CD4-positive, alpha-beta T cell (primary cell): ENCODE results near the gene OR6C1. TPM values are rescaled to one million over a fixed set of nuclear protein-coding genes. Genes with fewer than 3 reads are reported as not detected.

Experiments
- total RNA-seq, 174 experiments: library from RNA in 2 of 174; stranded (reverse) in 2 of 174; gene quantifications; one replicate each; pipeline ENCODE4 v1.2.3 and lab custom pipeline; 2021 to 2026

OR6C1 gene
- total RNA-seq, 2 experiments from 2014 or later: not detected

Other genes with a start within 250 kb of the OR6C1 start
- not detected for gene OR9K2, start 187.9 kb upstream of the OR6C1 start, total RNA-seq
- not detected for gene OR10A7, start 93.3 kb upstream of the OR6C1 start, total RNA-seq
- gene OR6C74, start 69.7 kb upstream of the OR6C1 start, total RNA-seq: not detected
- gene OR6C6, start 17.8 kb upstream of the OR6C1 start, total RNA-seq: not detected
- not detected for gene OR6C3, start 16.4 kb downstream of the OR6C1 start, total RNA-seq
- not detected for gene OR6C75, start 48.6 kb downstream of the OR6C1 start, total RNA-seq
- gene OR6C65, start 86.2 kb downstream of the OR6C1 start, total RNA-seq: not detected
- gene OR6C76, start 111.9 kb downstream of the OR6C1 start, total RNA-seq: not detected
- gene OR6C2, start 129.7 kb downstream of the OR6C1 start, total RNA-seq: not detected
- gene OR6C70, start 155.8 kb downstream of the OR6C1 start, total RNA-seq: not detected
- not detected for gene OR6C68, start 178.0 kb downstream of the OR6C1 start, total RNA-seq
- gene OR6C4, start 235.3 kb downstream of the OR6C1 start, total RNA-seq: not detected